H9 (cell line): ENCODE results near the gene TMOD3. TPM values are rescaled to one million over a fixed set of nuclear protein-coding genes. Genes with fewer than 3 reads are reported as not detected.

Experiments used
- DNase-seq: peaks from one replicate; pipeline ENCODE4 v3.0.0-alpha.2; 2017
- H2AFZ ChIP-seq: one replicate; pipeline ENCODE4 v1.6.1; 2013; ENCODE audit warnings: mild to moderate bottlenecking, low read length, control low read depth, moderate library complexity
- H2AK5ac ChIP-seq: 2 replicates; pipeline ENCODE4 v1.6.1; 2013; ENCODE audit warnings: low read length, control low read depth, mixed read lengths; ENCODE audit not compliant: insufficient read length
- H2BK120ac ChIP-seq: one replicate; pipeline ENCODE4 v1.6.1; 2013; ENCODE audit warnings: low read depth, mild to moderate bottlenecking, low read length, control low read depth, inconsistent platforms; ENCODE audit not compliant: poor library complexity, severe bottlenecking
- H2BK12ac ChIP-seq: 2 replicates; pipeline ENCODE4 v1.6.1; 2013; ENCODE audit warnings: low read length, control low read depth, mixed read lengths, low read depth; ENCODE audit not compliant: insufficient read length
- H2BK15ac ChIP-seq: 2 replicates; pipeline ENCODE4 v1.6.1; 2013; ENCODE audit warnings: low read depth, low read length, control low read depth
- H2BK20ac ChIP-seq: one replicate; pipeline ENCODE4 v1.6.1; 2013; ENCODE audit warnings: low read depth, mild to moderate bottlenecking, low read length, control low read depth, inconsistent platforms; ENCODE audit not compliant: poor library complexity, severe bottlenecking
- H2BK5ac ChIP-seq: 2 replicates; pipeline ENCODE4 v1.6.1; 2013; ENCODE audit warnings: low read length, control low read depth, mixed read lengths; ENCODE audit not compliant: insufficient read length
- H3K14ac ChIP-seq: 2 replicates; pipeline ENCODE4 v1.6.1; 2013; ENCODE audit warnings: low read length, control low read depth; ENCODE audit not compliant: insufficient read depth
- H3K18ac ChIP-seq: 2 replicates; pipeline ENCODE4 v1.6.1; 2013; ENCODE audit warnings: low read depth, mild to moderate bottlenecking, mixed read lengths, low read length, control low read depth; ENCODE audit not compliant: insufficient read length
- H3K23ac ChIP-seq: 2 replicates; pipeline ENCODE4 v1.6.1; 2013; ENCODE audit warnings: low read length, control low read depth, mixed read lengths, low read depth; ENCODE audit not compliant: insufficient read length
- H3K23me2 ChIP-seq: 2 replicates; pipeline ENCODE4 v1.6.1; 2013; ENCODE audit warnings: low read depth, mild to moderate bottlenecking, mixed read lengths, low read length, control low read depth; ENCODE audit not compliant: insufficient read length, poor library complexity, severe bottlenecking
- H3K27ac ChIP-seq: 2 replicates; pipeline ENCODE4 v1.5.1; 2013; ENCODE audit warnings: low read length, control low read depth, mixed read lengths, low read depth; ENCODE audit not compliant: insufficient read length
- H3K27me3 ChIP-seq: 2 replicates; pipeline ENCODE4 v1.6.1; 2013; ENCODE audit warnings: low read length, control low read depth, inconsistent platforms; ENCODE audit not compliant: insufficient read depth
- H3K4ac ChIP-seq: 2 replicates; pipeline ENCODE4 v1.6.1; 2013; ENCODE audit warnings: low read depth, mild to moderate bottlenecking, control low read depth, inconsistent platforms, low read length, moderate library complexity
- H3K4me1 ChIP-seq: 2 replicates; pipeline ENCODE4 v1.6.1; 2013; ENCODE audit warnings: low read length, control low read depth, inconsistent platforms; ENCODE audit not compliant: insufficient read depth
- H3K4me2 ChIP-seq: 2 replicates; pipeline ENCODE4 v1.6.1; 2013; ENCODE audit warnings: low read length, control low read depth, mixed read lengths; ENCODE audit not compliant: insufficient read length, insufficient read depth
- H3K56ac ChIP-seq: 2 replicates; pipeline ENCODE4 v1.6.1; 2013; ENCODE audit warnings: low read depth, mild to moderate bottlenecking, mixed read lengths, low read length, control low read depth; ENCODE audit not compliant: insufficient read length
- H3K79me1 ChIP-seq: 2 replicates; pipeline ENCODE4 v1.6.1; 2013; ENCODE audit warnings: low read depth, mild to moderate bottlenecking, moderate library complexity, low read length, control low read depth, inconsistent platforms; ENCODE audit not compliant: insufficient read depth, poor library complexity, severe bottlenecking
- H3K79me2 ChIP-seq: 2 replicates; pipeline ENCODE4 v1.6.1; 2013; ENCODE audit warnings: low read length, control low read depth, inconsistent platforms; ENCODE audit not compliant: insufficient read depth
- H3K9ac ChIP-seq: 2 replicates; pipeline ENCODE4 v1.6.1; 2013; ENCODE audit warnings: low read length, control low read depth, mixed read lengths; ENCODE audit not compliant: insufficient read length; ENCODE audit errors: extremely low read depth
- H3K9me3 ChIP-seq: one replicate; pipeline ENCODE4 v1.6.1; 2013; ENCODE audit warnings: low read depth, low read length, inconsistent platforms; ENCODE audit not compliant: control insufficient read depth
- H3T11ph ChIP-seq: one replicate; pipeline ENCODE4 v1.6.1; 2013; ENCODE audit warnings: mild to moderate bottlenecking, low read length, control low read depth, inconsistent platforms
- H4K20me1 ChIP-seq: one replicate; pipeline ENCODE4 v1.6.1; 2013; ENCODE audit not compliant: control insufficient read depth, insufficient read length, insufficient read depth
- H4K5ac ChIP-seq: 2 replicates; pipeline ENCODE4 v1.6.1; 2013; ENCODE audit warnings: low read depth, mild to moderate bottlenecking, mixed read lengths, low read length, control low read depth; ENCODE audit not compliant: insufficient read length
- H4K8ac ChIP-seq: replicated peaks from 2 replicates; pipeline ENCODE4 v1.6.1; 2013; ENCODE audit warnings: low read length, control low read depth, mixed read lengths, low read depth; ENCODE audit not compliant: insufficient read length
- H4K91ac ChIP-seq: 2 replicates; pipeline ENCODE4 v1.6.1; 2013; ENCODE audit warnings: low read depth, mild to moderate bottlenecking, moderate library complexity, mixed read lengths, low read length, control low read depth; ENCODE audit not compliant: insufficient read length
- H3K27ac Mint-ChIP-seq, 3 experiments: 2 replicates in 2 of 3; 3 replicates in 1 of 3; pipeline ENCODE4 v1.8.0; 2020 to 2021; ENCODE audit warnings: mixed read lengths in 3 of 3, mild to moderate bottlenecking in 1 of 3, moderate library complexity in 1 of 3
- H3K27me3 Mint-ChIP-seq: 2 replicates; pipeline ENCODE4 v1.8.0; 2021; ENCODE audit warnings: low read depth, mild to moderate bottlenecking, moderate library complexity, mixed read lengths
- H3K36me3 Mint-ChIP-seq, 3 experiments: 2 replicates in 2 of 3; 3 replicates in 1 of 3; pipeline ENCODE4 v1.8.0; 2020 to 2021; ENCODE audit warnings: low read depth in 3 of 3, mixed read lengths in 3 of 3; ENCODE audit not compliant: insufficient read depth in 1 of 3
- H3K4me1 Mint-ChIP-seq, 2 experiments: 2 replicates each; pipeline ENCODE4 v1.8.0; 2020; ENCODE audit warnings: mixed read lengths in 2 of 2
- H3K4me3 Mint-ChIP-seq, 2 experiments: 2 replicates in 1 of 2; 3 replicates in 1 of 2; pipeline ENCODE4 v1.8.0; 2020 to 2021; ENCODE audit warnings: mild to moderate bottlenecking in 2 of 2, mixed read lengths in 2 of 2, moderate library complexity in 1 of 2
- H3K9me3 Mint-ChIP-seq, 2 experiments: 2 replicates in 1 of 2; 3 replicates in 1 of 2; pipeline ENCODE4 v1.8.0; 2020; ENCODE audit warnings: mild to moderate bottlenecking in 2 of 2, mixed read lengths in 2 of 2, moderate library complexity in 1 of 2
- CTCF ChIP-seq: fragments of 200-600 bp; sonication (generic); conservative IDR thresholded peaks from 3 replicates; pipeline ENCODE4 v1.8.0; 2021; ENCODE audit warnings: antibody characterized with exemption, mild to moderate bottlenecking
- WGBS: extraction: QIAGEN DNeasy Blood & Tissue Kit; methylation state at CpG from one replicate; pipeline ENCODE4 v1.1.7; 2013; ENCODE audit warnings: missing lambda C conversion rate, low lambda C conversion rate, mixed read lengths; ENCODE audit not compliant: insufficient read length; ENCODE audit errors: extremely low coverage; 5-methylcytosine and 5-hydroxymethylcytosine counted together
- total RNA-seq: library from RNA; stranded (reverse); gene quantifications from 2 replicates; pipeline ENCODE4 v1.2.1, GENCODE V29; 2021

The TMOD3 gene
- total RNA-seq, 1 experiment from 2014 or later, result 24.7 TPM

GRCh38 chr15:51782357-51782896, 47.0 kb upstream of the TMOD3 start:
- Histone ChIP-seq H4K91ac (no peak overlapping the region), H3K79me1 (no peaks in the 10 kb centered on the region)
- no CpG with 5 or more reads among the region's 7 CpGs for WGBS

More at GRCh38 chr15:51782357-51782896, 47.0 kb upstream of the TMOD3 start:
- Histone ChIP-seq H3K56ac (no peak overlapping the region), H2BK20ac (no peak overlapping the region), H3K23me2 (no peaks in the 10 kb centered on the region), H2BK15ac (no peak overlapping the region), H2BK5ac (no peak overlapping the region), H3K4me1 (no peaks in the 10 kb centered on the region; the same call in 1 of the 2 replicates), H2AFZ (no peak overlapping the region), H3T11ph (no peak overlapping the region), H3K79me2 (no peaks in the 10 kb centered on the region), H3K14ac (no peak overlapping the region), H4K8ac (no peak overlapping the region), H3K23ac (no peak overlapping the region), H2BK120ac (no peak overlapping the region), H3K9me3 (no peaks in the 10 kb centered on the region), H3K4me2 (no peak overlapping the region), H4K20me1 (no peaks in the 10 kb centered on the region), H4K5ac (no peak overlapping the region), H2AK5ac (no peak overlapping the region), H2BK12ac (no peak overlapping the region), H3K4ac (no peak overlapping the region), H3K9ac (no peak overlapping the region), H3K27ac (no peak overlapping the region), H3K18ac (no peak overlapping the region), H3K27me3 (no peaks in the 10 kb centered on the region)
- no peaks in the 10 kb centered on the region for H3K27me3 Mint-ChIP-seq
- TF ChIP-seq CTCF, result peak; percentile 86
- no peak overlapping the region for H3K27ac Mint-ChIP-seq
- H3K9me3 Mint-ChIP-seq, result peaks cover 6% of the 10 kb centered on the region in 2 experiments; a peak in 2 of 5 replicates
- H3K4me1 Mint-ChIP-seq, result peaks cover 7 to 10% of the 10 kb centered on the region in 2 experiments
- H3K36me3 Mint-ChIP-seq, result peaks cover 0 to 12% (median 2%) of the 10 kb centered on the region in 3 experiments; a peak in 3 of 7 replicates
- H3K4me3 Mint-ChIP-seq, result no peak overlapping the region
- DNase-seq, result no peak
